SK-N-SH treated with all-trans-retinoic acid at 6 μM for 48 hours (cell line): ENCODE results near the gene TWIST2.

Experiments used
- ARNTL ChIP-seq: fragments of 450-650 bp; formaldehyde crosslinking; IDR thresholded peaks from 2 replicates; pipeline ENCODE4 v1.5.0; 2020; ENCODE audit warnings: low read depth, mild to moderate bottlenecking, moderate library complexity, borderline replicate concordance
- BACH2 ChIP-seq: fragments of 250-450 bp; sonication (Bioruptor Pico); IDR thresholded peaks from 2 replicates; pipeline ENCODE4 v1.9.0; 2021; ENCODE audit warnings: mild to moderate bottlenecking, borderline replicate concordance
- CSDC2 ChIP-seq: fragments of 250-450 bp; sonication (Bioruptor Pico); IDR thresholded peaks from 2 replicates; pipeline ENCODE4 v1.5.0; 2020; ENCODE audit warnings: mild to moderate bottlenecking, moderate library complexity
- ESRRG ChIP-seq: fragments of 250-450 bp; sonication (Bioruptor Pico); IDR thresholded peaks from 2 replicates; pipeline ENCODE4 v1.6.1; 2021; ENCODE audit warnings: mild to moderate bottlenecking
- ISL1 ChIP-seq: fragments of 250-450 bp; sonication (Bioruptor Pico); IDR thresholded peaks from 2 replicates; pipeline ENCODE4 v2.1.2; 2022; ENCODE audit warnings: mild to moderate bottlenecking, moderate library complexity
- PPARA ChIP-seq: fragments of 250-450 bp; sonication (Bioruptor Pico); IDR thresholded peaks from 2 replicates; pipeline ENCODE4 v1.5.0; 2020; ENCODE audit warnings: mild to moderate bottlenecking, borderline replicate concordance
- RARB ChIP-seq: fragments of 250-450 bp; sonication (Bioruptor Pico); IDR thresholded peaks from 2 replicates; pipeline ENCODE4 v1.8.0; 2021; ENCODE audit warnings: mild to moderate bottlenecking, moderate library complexity
- ZC3H10 ChIP-seq: fragments of 250-450 bp; sonication (Bioruptor Pico); IDR thresholded peaks from 2 replicates; pipeline ENCODE4 v1.5.1; 2021; ENCODE audit warnings: mild to moderate bottlenecking, moderate library complexity
- ZFP3 ChIP-seq: fragments of 250-450 bp; sonication (Bioruptor Pico); IDR thresholded peaks from 2 replicates; pipeline ENCODE4 v1.5.0; 2020; ENCODE audit warnings: mild to moderate bottlenecking, moderate library complexity
- ZFP30 ChIP-seq: fragments of 450-650 bp; formaldehyde crosslinking; IDR thresholded peaks from 2 replicates; pipeline ENCODE4 v1.5.0; 2022; ENCODE audit warnings: mild to moderate bottlenecking, moderate library complexity
- ZNF8 ChIP-seq: fragments of 450-650 bp; formaldehyde crosslinking; IDR thresholded peaks from 2 replicates; pipeline ENCODE4 v1.5.0; 2020; ENCODE audit warnings: mild to moderate bottlenecking, moderate library complexity
- TF ChIP-seq, protein P1 (sequence below): fragments of 250-450 bp; sonication (Bioruptor Pico); IDR thresholded peaks from 2 replicates; pipeline ENCODE4 v1.8.0; 2020; ENCODE audit warnings: mild to moderate bottlenecking, moderate library complexity, borderline replicate concordance
- TF ChIP-seq, protein P2 (sequence below): fragments of 250-450 bp; sonication (Bioruptor Pico); IDR thresholded peaks from 2 replicates; pipeline ENCODE4 v1.5.1; 2020; ENCODE audit warnings: low read depth, mild to moderate bottlenecking, moderate library complexity

DNA sequence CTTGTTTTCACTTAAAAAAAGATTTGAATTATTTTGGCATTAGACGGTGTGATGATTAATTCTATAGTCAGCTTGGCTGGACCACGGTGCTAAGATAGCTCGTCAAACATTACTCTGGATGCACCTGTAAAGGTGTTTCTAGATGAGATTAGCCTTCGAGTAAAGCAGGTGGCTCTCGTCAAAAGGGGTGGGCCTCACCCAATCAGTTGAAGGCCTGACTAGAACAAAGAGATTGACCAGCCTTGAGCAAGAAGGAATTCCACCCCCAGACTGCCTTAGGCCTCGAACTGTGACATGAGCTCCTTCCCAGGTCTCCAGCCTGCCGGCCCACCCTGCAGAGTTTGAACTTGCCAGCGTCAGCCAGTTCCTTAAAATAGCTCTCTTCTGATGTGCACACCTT, 73.4 kb downstream of the TWIST2 start:
- TF ChIP-seq ARNTL (CRISPR knock-in tag): no peak
- no peak for TF ChIP-seq ZC3H10
- no peak for TF ChIP-seq ZFP30 (CRISPR knock-in tag)
- TF ChIP-seq, protein P1, sequence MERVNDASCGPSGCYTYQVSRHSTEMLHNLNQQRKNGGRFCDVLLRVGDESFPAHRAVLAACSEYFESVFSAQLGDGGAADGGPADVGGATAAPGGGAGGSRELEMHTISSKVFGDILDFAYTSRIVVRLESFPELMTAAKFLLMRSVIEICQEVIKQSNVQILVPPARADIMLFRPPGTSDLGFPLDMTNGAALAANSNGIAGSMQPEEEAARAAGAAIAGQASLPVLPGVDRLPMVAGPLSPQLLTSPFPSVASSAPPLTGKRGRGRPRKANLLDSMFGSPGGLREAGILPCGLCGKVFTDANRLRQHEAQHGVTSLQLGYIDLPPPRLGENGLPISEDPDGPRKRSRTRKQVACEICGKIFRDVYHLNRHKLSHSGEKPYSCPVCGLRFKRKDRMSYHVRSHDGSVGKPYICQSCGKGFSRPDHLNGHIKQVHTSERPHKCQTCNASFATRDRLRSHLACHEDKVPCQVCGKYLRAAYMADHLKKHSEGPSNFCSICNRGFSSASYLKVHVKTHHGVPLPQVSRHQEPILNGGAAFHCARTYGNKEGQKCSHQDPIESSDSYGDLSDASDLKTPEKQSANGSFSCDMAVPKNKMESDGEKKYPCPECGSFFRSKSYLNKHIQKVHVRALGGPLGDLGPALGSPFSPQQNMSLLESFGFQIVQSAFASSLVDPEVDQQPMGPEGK (CRISPR knock-in tag): no peak
- TF ChIP-seq ISL1 (CRISPR knock-in tag): no peak
- no peak for TF ChIP-seq ZFP3 (CRISPR knock-in tag)
- TF ChIP-seq ESRRG: no peak
- TF ChIP-seq BACH2 (CRISPR knock-in tag): no peak
- TF ChIP-seq, protein P2, sequence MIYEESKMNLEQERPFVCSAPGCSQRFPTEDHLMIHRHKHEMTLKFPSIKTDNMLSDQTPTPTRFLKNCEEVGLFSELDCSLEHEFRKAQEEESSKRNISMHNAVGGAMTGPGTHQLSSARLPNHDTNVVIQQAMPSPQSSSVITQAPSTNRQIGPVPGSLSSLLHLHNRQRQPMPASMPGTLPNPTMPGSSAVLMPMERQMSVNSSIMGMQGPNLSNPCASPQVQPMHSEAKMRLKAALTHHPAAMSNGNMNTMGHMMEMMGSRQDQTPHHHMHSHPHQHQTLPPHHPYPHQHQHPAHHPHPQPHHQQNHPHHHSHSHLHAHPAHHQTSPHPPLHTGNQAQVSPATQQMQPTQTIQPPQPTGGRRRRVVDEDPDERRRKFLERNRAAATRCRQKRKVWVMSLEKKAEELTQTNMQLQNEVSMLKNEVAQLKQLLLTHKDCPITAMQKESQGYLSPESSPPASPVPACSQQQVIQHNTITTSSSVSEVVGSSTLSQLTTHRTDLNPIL: no peak
- TF ChIP-seq ZNF8 (CRISPR knock-in tag): no peak
- TF ChIP-seq PPARA: no peak
- no peak for TF ChIP-seq CSDC2 (CRISPR knock-in tag)
- no peak for TF ChIP-seq RARB (CRISPR knock-in tag)
